DMS 273 treated with DMSO at 0.1 percent for 48 hours (cell line): Measurements from ENCODE around the gene BAIAP3.

Experiments
- DNase-seq: peaks from one replicate; lab custom pipeline; 2025; lab: John Stamatoyannopoulos, UW

The BAIAP3 gene

DNA sequence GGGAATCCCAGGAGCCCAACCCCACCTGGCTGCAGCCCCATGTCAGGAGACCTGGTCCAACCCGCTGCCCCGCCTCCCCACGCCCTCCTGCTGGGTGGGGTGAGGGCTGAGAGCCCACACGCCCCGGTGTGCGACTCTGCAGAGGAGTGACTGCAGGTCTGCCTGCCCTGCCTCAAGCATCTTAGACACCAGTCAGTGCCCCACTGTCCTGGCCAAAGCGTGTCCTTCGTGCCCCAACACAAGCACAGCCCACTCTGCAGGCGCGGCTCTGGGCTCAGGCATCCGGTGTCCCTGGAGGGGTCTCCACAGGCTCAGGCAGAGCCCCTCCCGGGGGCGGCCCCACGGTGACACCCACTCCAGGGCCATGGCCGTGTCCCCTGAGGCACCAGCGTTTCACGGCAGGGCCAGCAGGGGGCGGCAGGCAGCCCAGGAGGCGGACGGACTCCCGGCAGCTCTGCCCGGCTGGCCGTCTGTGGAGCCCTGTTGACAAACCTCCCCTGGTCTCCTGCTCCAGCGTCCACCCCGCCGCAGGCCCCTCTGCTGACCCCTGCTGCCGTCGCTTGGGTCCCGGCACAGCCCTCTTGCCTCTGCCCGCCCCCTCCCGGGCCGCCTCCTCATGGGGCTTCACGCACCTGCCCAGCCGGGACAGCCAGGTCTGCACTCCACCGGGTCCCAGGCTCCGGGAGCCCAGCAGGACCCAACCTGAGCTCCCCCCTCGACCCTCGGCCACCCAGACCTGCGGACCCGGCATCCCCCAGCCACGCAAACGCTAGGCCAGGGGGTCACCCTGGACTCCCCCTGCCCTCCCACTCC lies 32.6 kb upstream of the BAIAP3 start:
- DNase-seq = no peak

DNA sequence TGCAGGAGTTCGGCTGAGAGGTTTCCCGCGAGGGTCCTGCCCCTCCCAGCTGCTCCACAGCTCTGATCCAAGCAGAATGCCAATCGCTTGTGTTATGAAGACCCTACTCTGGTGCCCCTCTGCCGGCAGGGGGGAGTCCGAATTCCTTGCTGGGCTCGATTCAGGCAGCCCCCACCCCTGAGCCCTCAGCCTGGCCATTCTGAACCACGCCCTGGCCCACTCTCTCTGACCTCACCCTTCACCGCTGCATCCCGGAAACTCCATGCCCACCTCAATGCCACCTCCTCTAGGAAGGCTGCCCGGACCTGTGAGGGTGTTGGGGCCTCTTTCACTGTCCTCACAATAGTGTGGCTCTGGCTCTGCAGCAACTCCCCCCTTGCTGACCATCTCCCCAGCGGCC lies 31.9 kb upstream of the BAIAP3 start:
- DNase-seq = no peak

DNA sequence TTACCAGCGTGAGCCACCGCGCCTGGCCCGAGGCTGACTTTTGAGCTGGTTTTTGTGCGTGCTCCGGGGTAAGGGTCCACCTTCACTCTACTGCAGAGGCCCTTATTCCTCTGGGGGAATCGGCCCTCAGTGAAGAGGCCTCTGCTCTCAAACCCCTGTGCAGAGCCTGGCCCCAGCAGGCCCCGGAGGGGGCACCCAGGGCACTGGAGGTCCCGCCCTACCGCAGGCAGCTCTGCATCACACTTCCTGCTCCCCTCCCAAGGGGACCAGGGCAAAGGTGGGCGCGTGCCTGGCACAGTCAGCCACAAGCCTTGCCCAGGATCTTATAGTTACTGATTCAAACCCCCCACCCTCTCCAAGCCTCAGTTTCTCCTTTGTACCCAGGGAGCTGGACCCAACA lies 27.6 kb upstream of the BAIAP3 start:
- DNase-seq = no peak

DNA sequence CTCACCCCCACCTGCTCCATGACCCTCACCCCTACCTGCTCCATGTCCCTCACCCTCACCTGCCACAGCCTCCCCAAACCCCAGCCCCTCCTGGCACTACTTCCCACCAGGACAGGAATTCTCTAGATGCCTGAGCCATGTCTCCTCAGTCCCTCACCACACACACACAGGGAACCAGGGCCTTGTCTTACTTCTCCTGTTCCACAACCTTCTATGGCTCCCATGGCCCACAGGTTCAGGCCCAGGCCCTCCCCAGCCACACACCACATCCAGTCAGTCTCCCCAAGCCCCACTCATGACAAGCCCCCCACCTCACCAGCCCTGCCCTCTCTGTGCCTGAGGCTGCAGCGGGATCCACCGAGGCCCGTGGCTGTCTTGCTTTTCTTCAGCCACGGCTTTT lies 27.1 kb upstream of the BAIAP3 start:
- DNase-seq = no peak

DNA sequence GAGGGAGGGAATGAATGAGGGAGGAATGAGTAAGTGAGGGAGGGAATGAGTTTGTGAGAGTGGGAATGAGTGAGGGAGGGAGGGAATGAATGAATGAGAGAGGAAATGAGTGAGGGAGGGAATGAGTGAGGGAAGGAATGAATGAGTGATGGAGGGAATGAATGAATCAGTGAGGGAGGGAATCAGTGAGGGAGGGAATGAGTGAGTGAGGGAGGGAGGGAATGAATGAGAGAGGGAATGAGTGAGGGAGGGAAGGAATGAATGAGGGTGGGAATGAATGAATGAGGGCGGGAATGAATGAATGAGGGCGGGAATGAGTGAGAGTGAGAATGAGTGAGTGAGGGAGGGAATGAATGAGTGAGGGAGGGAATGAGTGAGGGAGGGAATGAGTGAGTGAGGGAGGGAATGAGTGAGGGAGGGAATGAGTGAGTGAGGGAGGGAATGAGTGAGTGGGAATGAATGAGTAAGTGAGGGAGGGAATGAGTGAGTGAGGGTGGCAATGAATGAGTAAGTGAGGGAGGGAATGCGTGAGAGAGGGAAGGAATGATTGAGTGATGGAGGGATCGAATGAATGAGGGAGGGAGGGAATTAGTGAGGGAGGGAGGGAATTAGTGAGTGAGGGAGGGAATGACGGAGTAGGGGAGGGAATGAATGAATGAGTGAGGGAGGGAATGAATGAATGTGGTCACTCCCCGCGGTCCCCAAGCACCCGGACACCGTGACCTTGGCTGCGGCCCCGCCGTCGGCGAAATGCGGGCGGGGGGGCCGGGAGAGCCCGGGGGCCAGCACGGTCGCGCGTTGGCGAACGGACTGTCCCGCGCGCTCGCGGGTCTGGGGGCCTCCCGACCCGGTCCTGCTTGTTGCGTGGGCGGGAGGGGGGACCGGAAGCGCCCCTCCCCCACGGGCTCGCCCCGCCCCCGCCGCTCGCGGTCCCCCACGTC lies 25.1 kb upstream of the BAIAP3 start:
- no peak for DNase-seq

DNA sequence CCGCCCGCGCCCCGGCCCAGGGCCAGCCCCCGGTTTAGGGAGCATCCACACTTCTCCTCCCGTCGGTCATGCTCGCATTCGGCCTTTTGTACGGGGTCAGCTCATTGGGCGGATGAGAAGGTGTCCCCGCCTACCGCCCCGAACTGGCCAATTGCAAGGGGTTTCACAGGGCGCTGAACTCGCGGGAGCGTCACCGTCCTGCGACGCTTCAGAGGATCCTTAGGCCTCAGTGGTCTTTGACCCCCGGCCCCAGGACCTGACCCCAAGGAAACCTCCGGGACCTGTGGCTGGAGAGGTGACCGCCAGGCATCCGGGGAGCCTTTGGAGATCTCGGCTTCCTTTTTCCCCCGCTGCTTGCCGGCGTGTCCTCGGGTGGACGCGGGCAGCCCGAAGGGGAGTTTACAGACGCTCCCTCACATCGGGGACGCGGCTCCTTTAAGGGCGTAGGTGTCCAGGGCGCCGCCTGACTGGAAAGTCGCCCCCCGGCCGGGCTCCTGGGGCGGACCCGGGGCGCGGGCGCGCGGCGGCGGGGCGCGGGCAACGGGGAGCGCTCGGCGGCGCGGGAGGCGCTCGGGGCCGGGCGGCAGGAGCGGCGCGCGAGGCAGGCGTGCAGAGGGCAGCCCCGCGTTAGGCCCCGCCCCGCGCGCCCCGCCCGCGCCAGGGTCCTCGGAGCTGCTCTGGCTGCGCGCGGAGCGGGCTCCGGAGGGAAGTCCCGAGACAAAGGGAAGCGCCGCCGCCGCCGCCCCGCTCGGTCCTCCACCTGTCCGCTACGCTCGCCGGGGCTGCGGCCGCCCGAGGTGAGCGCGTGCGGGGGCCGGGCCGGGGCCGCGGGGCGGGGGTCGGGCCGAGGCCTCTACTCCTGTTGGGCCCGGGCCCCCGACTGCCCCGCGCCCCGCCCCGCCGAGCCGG lies 24.2 kb upstream of the BAIAP3 start, which contains the start of gene UBE2I:
Gene UBE2I (plus strand): TSS at position 660 of the 909 bp plus-strand sequence. CDS start 4,395 bp downstream, outside the sequence.
- DNase-seq = peak; percentile 89

DNA sequence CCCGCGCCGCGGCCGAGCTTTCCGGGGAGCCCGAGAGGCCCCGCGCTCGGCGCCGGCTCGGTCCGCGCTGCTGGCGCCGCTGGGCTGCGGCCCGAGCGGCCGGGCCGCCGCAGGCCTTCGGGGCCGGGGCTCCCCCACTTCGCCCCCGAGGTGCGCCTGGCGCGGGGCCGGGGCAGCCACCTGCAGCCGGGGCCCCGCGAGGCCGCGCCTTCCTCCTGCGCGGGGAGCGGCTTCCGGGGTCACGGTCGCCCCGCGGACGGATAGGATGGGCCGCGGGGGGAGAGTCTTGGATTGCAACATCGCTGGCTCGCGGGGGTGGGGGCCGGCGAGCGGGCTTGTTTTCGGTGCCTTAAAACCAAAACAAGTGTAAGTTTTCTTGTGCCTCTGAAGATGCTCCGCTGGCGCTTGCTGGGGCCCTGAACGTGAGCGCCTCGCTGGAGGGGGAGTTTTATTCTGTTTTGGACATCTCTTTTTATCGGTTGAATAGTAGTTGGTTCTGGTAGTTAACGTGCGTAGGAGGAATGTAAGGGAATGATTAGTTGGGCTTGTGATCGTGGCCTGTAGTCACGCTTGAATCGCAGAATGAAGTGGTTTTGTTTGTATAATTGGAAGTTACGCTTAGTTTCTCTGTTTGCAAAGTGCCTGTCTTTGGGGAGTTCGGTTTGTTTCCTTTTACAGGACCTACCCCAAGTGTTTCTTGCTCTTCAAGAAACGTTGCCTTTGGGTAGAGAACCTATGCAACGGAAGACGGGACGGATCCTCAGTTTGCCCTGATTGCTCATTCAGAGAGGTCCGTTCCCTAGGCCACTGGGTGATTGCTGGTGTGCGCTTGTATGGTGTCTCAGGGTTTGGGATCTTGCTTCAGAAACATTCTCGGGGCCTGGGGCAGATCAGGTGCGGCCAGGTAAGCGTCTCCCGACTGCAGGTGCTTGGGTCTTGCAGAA lies 23.3 kb upstream of the BAIAP3 start:
- DNase-seq = no peak

DNA sequence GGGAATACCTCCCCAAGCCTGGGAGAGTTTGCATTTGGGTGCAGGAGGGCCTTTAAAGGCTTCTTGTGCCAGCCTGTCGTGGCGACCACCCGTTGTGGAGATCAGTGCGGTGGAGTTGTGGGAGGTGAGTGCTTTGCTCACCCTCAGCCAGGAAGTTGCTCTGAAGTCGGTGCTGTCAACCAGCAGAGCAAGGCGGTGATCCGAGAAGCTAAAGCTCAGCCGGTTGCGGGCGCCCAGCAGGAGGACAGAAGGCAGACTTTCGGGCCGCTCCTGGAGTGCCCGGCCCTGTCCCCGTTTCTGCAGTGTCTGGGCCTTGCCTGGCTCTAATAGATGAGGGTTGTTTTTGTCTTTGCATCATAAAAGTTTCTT lies 22.6 kb upstream of the BAIAP3 start:
- DNase-seq = no peak

DNA sequence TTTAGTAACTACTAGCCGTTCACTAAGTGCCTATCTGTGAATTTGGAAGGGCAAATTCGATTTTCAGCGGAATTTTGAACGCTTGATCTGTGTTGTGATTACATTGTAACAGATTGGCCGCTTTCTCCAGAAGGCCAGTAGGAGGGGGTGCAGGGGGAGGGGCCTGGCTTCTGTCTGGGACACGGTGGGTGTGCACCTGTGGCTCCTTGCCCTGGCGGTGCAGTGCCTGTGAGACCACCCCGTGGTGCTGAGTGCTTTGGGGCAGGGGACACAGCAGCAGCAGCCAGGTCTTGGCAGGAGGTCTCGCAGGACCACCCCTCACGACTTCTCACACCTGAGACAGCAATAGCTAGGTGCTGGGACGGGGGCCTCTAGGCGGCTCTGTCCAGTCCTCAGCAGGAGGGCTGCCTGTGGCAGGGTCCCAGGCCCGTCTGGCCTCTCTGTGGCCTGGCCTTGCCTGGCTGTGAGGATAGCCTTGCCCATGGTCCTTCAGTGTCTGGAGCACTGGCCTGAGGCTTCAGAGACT lies 22.2 kb upstream of the BAIAP3 start:
- no peak for DNase-seq

DNA sequence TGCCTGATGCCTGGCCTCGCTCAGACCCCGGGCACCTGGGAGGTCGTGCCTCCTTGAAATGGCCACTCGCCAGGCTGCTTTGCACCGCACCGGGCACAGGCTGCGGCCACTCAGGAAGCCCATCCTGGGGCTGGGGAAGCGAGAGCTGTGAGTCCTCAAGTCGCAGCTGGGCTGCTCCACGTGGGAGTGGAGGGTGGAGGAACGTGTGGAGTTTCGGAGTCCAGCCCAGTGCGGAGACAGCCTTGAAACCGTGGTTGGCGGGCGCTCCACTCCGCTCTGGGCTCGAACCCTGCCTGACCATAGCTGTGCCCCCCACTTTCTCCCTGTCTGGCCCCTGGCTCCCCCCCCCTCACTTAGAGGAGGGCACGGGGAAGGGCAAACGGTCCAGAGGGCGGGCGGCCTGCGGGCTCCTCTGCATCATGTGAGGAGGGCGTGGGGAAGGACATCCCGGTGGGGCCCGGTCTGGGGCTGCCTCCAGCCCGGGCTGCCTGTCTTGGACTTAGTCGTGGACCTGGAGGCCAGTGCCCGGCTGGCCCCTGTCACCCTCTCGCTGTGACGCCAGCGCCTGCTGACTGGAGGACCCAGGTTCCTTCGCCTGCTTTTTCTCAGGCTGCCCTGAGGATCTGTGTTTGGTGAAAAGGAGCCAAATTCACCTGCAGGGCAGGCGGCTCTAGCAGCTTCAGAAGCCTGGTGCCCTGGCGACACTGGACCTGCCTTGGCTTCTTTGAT lies 21.5 kb upstream of the BAIAP3 start:
- no peak for DNase-seq

DNA sequence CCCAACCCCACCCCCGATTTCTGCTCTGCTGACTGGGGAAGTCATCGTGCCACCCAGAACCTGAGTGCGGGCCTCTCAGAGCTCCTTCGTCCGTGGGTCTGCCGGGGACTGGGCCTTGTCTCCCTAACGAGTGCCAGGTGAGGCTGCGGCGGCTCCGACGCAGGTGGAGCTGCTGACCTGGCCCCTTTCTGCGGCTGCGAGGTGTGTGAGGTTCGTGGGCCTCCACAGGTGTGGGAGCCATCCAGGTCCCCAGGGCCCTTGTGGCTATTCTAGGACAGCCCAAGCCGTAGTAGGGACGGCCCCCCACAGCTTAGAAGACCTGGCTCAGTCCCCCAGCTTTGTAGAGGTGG lies 21.0 kb upstream of the BAIAP3 start:
- no peak for DNase-seq

DNA sequence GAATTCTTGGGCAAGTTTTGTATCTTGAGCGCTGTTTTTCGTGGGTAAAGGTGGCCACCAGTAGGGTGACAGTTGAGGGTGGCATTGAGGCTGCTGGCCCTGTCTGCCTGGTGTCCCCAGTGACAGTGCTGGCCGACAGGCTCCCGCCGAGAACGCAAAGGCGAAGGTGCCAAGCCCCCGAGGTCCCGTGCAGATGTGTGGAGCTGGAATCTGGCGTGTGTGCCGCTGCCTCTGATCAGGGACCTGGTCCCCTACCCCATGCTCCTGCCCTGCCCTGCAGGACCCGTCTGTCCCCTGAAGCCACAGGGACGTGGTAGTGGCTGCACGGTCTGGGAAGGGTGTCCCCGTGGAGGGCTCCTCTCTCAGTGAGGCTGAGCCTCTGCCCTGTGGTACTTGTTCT lies 20.5 kb upstream of the BAIAP3 start:
- no peak for DNase-seq

DNA sequence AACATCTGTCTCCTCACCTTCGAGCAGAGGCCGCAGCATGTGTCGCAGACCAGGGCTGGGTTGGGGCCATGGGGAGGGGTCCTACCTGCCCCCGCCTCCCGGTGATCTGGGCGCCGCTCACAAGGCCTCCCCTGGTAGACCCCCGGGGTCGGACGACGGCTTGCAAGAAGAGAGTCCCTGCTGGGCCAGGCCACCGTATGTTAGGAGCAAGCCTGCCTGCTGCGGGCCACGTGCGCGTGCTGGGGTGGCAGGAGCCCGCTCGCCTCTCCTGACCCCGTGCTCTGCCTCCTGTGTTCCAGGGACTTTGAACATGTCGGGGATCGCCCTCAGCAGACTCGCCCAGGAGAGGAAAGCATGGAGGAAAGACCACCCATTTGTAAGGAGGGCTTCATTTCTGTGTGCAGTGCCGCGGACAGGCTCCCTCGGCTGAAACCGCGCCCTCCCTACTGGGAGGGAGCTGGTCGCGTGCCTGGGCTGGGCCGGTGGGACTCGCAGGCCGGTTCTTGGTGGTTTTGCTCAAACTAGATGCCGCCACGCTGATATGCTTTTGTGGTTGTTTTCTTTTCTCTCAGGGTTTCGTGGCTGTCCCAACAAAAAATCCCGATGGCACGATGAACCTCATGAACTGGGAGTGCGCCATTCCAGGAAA lies 19.6 kb upstream of the BAIAP3 start:
- no peak for DNase-seq

DNA sequence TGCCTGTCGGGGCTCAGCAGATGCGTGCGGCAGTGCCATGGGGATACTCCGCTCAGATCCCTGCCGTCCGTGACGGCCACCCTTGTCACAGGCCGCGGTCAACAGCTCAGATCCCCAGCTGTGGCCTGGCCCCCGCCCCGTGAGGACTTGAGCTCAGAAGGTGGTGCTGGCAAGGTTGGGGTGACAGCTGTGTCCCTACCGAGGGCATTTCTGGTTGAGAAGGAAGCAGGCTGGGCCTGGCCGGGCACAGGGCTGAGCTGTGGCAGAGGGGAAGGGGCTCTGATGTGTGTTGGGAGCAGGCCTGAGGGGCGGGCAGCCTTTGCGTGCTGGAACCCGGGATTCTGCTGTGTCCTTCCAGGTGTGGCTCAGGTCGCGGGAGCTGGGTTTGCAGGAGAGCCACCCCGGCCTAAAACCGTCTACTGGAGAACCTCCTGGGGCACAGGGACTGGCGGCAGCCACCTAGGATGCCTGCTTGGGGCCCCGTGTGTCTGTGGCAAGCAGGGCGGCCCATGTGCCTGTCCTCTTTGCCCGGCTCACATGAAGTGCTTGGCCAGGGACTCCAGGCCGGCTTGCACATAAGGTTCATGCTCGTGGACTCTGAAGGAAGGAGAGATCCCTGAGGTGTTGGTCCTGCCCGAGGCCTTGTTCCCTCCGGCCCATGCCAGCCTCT lies 18.9 kb upstream of the BAIAP3 start:
- no peak for DNase-seq

DNA sequence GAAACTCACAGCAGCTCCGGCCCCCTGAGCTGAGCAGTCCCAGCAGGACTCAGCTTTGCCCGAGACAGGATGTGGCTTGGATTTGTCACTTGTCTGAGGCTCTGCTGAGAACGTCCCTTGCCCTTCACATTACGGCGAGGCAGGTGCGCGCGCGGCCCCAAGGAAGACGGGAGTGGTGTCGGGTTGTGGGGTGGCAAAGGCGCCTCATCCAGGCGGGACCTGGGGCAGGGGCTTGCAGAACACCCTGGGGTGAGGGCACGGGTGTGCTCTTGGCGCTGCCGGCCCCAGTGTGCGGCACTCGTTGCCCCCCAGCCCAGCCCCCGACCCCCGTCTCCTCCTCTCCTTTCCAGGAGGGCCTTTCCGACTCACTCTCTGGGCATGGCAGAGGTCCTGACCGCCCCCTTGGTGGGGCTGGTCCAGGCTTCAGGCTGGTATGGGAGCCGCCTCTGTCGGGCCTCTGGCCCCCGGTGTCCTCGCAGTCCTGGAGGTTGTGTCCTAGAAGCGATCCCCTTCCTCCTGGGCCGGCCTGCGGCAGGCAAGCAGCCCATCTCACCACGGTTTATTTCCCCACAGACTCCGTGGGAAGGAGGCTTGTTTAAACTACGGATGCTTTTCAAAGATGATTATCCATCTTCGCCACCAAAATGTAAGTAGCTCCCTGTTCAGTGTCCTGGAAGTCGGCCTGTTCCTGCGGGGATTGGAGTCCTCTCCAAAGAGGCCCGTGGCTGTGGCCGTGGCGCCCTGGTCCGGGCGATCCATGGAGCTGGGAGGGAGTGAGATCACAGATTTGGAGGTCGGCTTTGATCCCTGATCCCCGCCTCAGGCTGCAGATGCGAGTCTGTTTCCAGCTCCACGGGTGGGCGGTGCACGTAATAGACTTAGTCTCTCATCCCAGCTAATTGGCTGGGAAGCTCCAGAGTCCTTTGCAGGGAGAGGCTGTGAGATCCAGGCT lies 18.1 kb upstream of the BAIAP3 start:
- DNase-seq = no peak

DNA sequence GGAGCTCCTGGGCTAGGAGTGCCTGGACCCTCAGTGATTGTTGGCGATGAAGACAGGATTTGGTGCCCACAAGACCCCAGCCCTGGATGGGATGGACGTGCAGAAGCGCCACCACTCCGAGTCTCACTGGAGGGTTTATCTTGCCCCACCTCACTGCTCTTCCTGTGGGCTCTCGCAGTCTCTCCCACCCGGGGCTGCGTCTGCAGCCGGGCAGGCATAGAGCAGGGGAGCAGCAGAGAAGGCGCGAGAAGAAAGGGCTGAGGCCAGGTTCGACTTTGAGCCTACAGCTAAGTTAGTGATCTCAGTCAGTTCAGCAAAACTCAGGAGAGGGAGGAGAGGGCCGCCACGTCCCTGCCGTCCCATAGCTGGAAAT lies 17.4 kb upstream of the BAIAP3 start:
- DNase-seq = no peak

DNA sequence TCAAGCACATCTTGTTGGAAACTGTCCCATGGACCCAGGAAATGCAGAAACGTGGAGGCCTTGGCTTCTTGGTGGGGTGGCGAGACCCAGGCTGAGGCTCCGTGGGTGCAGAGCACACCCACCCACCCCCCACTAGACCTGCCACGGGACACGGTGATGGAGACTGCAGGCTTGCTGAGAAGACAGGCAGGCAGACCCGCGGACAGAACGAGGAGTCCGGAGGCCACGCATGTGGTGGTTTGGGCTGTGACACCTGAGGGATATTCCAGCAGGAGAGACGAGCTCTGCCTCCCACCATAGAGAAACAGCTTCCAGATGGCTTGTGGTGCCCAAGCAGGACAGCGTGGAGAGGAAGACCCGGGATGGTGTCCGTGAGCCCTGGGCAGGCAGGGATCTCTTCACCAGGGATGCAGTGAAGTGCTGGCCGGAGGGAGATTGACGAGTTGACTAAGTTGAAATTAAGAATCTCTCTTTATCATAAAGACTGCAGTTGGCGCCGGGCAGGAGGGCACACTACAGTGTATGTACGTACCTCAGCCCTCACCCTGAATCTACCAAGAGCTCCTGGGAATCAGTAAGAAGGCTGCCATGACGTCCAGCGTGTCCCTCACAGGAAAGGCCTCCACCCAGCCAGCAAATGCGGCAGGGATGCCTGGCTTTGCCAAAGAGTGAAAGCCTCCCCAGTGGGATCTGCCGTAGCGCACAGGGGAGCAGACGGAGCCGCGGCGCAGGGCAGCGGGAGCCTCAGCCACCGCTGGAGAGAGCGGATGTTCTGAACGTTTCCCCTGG lies 15.8 kb upstream of the BAIAP3 start:
- no peak for DNase-seq
